OCI-LY3 (cell line): ENCODE measurements around the gene EFCAB8.

Experiments used
- H2AFZ ChIP-seq: fragments of 200-600, 300-600 bp; shearing (Covaris generic); 2 replicates; pipeline ENCODE4 v1.6.0; 2014; ENCODE audit warnings: antibody characterized with exemption, low read depth, low read length
- H3K27ac ChIP-seq: fragments of 200-600, 300-600 bp; sonication (generic); 2 replicates; pipeline ENCODE4 v1.5.1; 2014; ENCODE audit warnings: mild to moderate bottlenecking, low read length, moderate library complexity, mixed read lengths
- H3K27me3 ChIP-seq: fragments of 200-600, 300-600 bp; sonication (generic); 2 replicates; pipeline ENCODE4 v1.6.1; 2014; ENCODE audit warnings: low read depth, low read length, mixed read lengths
- H3K36me3 ChIP-seq: fragments of 200-600, 300-600 bp; sonication (generic); replicated peaks from 2 replicates; pipeline ENCODE3; 2014; ENCODE audit warnings: low read depth, low read length, mixed read lengths
- H3K4me1 ChIP-seq: fragments of 300-600, 200-600 bp; sonication (generic); 2 replicates; pipeline ENCODE4 v1.6.1; 2014; ENCODE audit warnings: low read length, mixed read lengths
- H3K4me2 ChIP-seq: fragments of 200-600, 300-600 bp; sonication (generic); 2 replicates; pipeline ENCODE4 v1.6.1; 2014; ENCODE audit warnings: low read length, mixed read lengths
- H3K4me3 ChIP-seq: fragments of 300-600, 200-600 bp; sonication (generic); 2 replicates; pipeline ENCODE4 v1.5.1; 2014; ENCODE audit warnings: antibody characterized with exemption, mild to moderate bottlenecking, low read length, moderate library complexity
- H3K79me2 ChIP-seq: fragments of 300-600, 200-600 bp; shearing (Covaris generic); 2 replicates; pipeline ENCODE4 v1.6.1; 2014; ENCODE audit warnings: mild to moderate bottlenecking, low read length, mixed read lengths
- H3K9ac ChIP-seq: fragments of 300-600, 200-600 bp; shearing (Covaris generic); 2 replicates; pipeline ENCODE4 v1.6.0; 2014; ENCODE audit warnings: mild to moderate bottlenecking, low read length, moderate library complexity
- H3K9me3 ChIP-seq: fragments of 200-600, 300-600 bp; shearing (Covaris generic); 2 replicates; pipeline ENCODE4 v1.6.1; 2014; ENCODE audit warnings: low read length, mixed read lengths; ENCODE audit not compliant: insufficient read depth
- H4K20me1 ChIP-seq: fragments of 200-600, 300-600 bp; sonication (generic); 2 replicates; pipeline ENCODE4 v1.6.1; 2016; ENCODE audit warnings: low read length, mixed read lengths; ENCODE audit not compliant: insufficient read depth
- CTCF ChIP-seq: fragments of 200-600, 300-600 bp; sonication (generic); IDR thresholded peaks from 2 replicates; pipeline ENCODE4 v1.5.1; 2014; ENCODE audit warnings: antibody characterized with exemption, low read length, low read depth
- EZH2phosphoT487 ChIP-seq: fragments of 200-600 bp; shearing (Covaris generic); IDR thresholded peaks from 2 replicates; pipeline ENCODE4 v1.6.1; 2018; ENCODE audit warnings: antibody characterized with exemption, mixed run types, low read depth

Gene EFCAB8

GRCh38 chr20:32875673-32876072 lies 16.9 kb downstream of the EFCAB8 start:
- no peak for TF ChIP-seq EZH2phosphoT487
- no peak for TF ChIP-seq CTCF
- Histone ChIP-seq H3K4me3 (no peak overlapping the region), H2AFZ (no peak overlapping the region), H4K20me1 (no peaks in the 10 kb centered on the region), H3K9me3 (no peaks in the 10 kb centered on the region), H3K4me1 (no peaks in the 10 kb centered on the region), H3K27ac (no peak overlapping the region), H3K27me3 (no peaks in the 10 kb centered on the region), H3K36me3 (no peaks in the 10 kb centered on the region), H3K4me2 (no peak overlapping the region), H3K79me2 (no peaks in the 10 kb centered on the region), H3K9ac (no peak overlapping the region)

- no peaks in the 10 kb centered on the region for H3K9me3 ChIP-seq
- no peak overlapping the region for H2AFZ ChIP-seq
- no peaks in the 10 kb centered on the region for H3K36me3 ChIP-seq
- no peak overlapping the region for H3K9ac ChIP-seq
- H3K4me1 ChIP-seq = no peaks in the 10 kb centered on the region
- H3K27ac ChIP-seq = no peak overlapping the region
- no peaks in the 10 kb centered on the region for H3K27me3 ChIP-seq
- H3K4me2 ChIP-seq = no peak overlapping the region
- no peaks in the 10 kb centered on the region for H3K79me2 ChIP-seq
- TF ChIP-seq CTCF = no peak
- TF ChIP-seq EZH2phosphoT487 = no peak
- no peak overlapping the region for H3K4me3 ChIP-seq
- no peaks in the 10 kb centered on the region for H4K20me1 ChIP-seq
Observed at GRCh38 chr20:32877507-32877906, 18.8 kb downstream of the EFCAB8 start.

- TF ChIP-seq CTCF (no peak), EZH2phosphoT487 (no peak)
- Histone ChIP-seq H2AFZ (no peak overlapping the region), H4K20me1 (no peaks in the 10 kb centered on the region), H3K4me2 (no peak overlapping the region), H3K27ac (no peak overlapping the region), H3K4me3 (no peak overlapping the region), H3K4me1 (no peaks in the 10 kb centered on the region), H3K9ac (no peak overlapping the region), H3K9me3 (no peaks in the 10 kb centered on the region), H3K36me3 (no peaks in the 10 kb centered on the region), H3K27me3 (no peaks in the 10 kb centered on the region), H3K79me2 (no peaks in the 10 kb centered on the region)
Observed at GRCh38 chr20:32878820-32879219, 20.1 kb downstream of the EFCAB8 start.

- H3K4me3 ChIP-seq = no peak overlapping the region
- H4K20me1 ChIP-seq = no peaks in the 10 kb centered on the region
- H3K4me2 ChIP-seq = no peak overlapping the region
- no peaks in the 10 kb centered on the region for H3K79me2 ChIP-seq
- H3K9ac ChIP-seq = no peak overlapping the region
- TF ChIP-seq EZH2phosphoT487 (no peak), CTCF (no peak)
- no peak overlapping the region for H3K27ac ChIP-seq
- H3K27me3 ChIP-seq = no peaks in the 10 kb centered on the region
- no peak overlapping the region for H2AFZ ChIP-seq
- H3K9me3 ChIP-seq = no peaks in the 10 kb centered on the region
- no peaks in the 10 kb centered on the region for H3K36me3 ChIP-seq
- H3K4me1 ChIP-seq = no peaks in the 10 kb centered on the region
Observed at GRCh38 chr20:32879538-32879937, 20.8 kb downstream of the EFCAB8 start.
